GM12891 (cell line): ENCODE data around the gene RUNX1.

Experiments used
- PAX5 ChIP-seq: IDR thresholded peaks from 2 replicates; pipeline ENCODE4 v1.6.1; 2011; ENCODE audit warnings: low read length, moderate library complexity, mild to moderate bottlenecking; ENCODE audit not compliant: insufficient read depth, severe bottlenecking
- POLR2A ChIP-seq: IDR thresholded peaks from 2 replicates; pipeline ENCODE4 v1.6.1; 2011; ENCODE audit warnings: low read depth, low read length, control low read depth
- POLR2AphosphoS5 ChIP-seq: IDR thresholded peaks from 2 replicates; pipeline ENCODE4 v1.6.1; 2011; ENCODE audit warnings: low read depth, low read length, control low read depth
- SPI1 ChIP-seq: IDR thresholded peaks from 2 replicates; pipeline ENCODE4 v1.6.1; 2011; ENCODE audit warnings: low read depth, low read length, control low read depth
- TAF1 ChIP-seq: IDR thresholded peaks from 2 replicates; pipeline ENCODE4 v1.6.1; 2011; ENCODE audit warnings: low read depth, low read length, control low read depth

DNA sequence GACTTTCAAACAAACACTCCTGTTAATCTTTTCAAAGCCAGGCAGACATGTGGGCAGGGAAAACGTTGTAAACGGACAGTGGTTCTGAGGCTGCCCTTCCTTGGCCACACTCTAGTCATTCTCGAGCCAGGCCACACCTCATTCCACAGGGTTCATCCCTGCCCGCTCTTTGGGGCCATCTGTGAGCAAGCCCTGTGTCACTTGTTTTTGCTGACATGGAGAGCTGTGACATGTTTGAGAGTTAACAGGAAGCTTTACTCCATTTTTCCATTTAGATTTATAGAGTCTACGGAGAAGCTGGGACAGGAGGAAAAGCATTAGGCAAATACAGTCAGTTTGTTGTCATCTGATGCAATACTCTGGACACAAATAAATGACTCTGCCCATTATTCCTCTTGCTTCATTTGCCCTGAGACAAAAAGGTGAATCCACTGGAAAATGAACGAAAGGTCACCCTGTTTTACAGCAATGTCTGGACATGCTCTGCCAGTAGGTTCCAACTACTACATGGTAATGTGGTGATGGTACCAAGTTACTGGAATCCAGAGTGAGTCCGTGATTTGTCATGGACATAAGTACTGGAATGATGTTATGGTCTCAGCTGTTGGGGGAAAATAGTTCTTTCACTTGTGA is 253.4 kb downstream of the RUNX1 start:
- no peak for TF ChIP-seq POLR2A
- TF ChIP-seq POLR2AphosphoS5, result no peak
- TF ChIP-seq TAF1, result no peak
- TF ChIP-seq SPI1, result no peak
- no peak for TF ChIP-seq PAX5
